HepG2 (cell line): ENCODE measurements around the gene USP12. TPM values are rescaled to one million over a fixed set of nuclear protein-coding genes. Genes with fewer than 3 reads are reported as not detected.
A peak's percentile ranks its signal among the peaks of the same experiment; 100 is the strongest.

Experiments
- ARID3A ChIP-seq: IDR thresholded peaks from 2 replicates; pipeline ENCODE4 v1.6.1; 2012; ENCODE audit warnings: low read depth, low read length, improper control_type of control experiment
- ATF7 ChIP-seq, 2 experiments: fragments of 450-650 bp in 1 of 2; sonication (generic) in 1 of 2; formaldehyde crosslinking in 1 of 2; IDR thresholded peaks; 2 replicates each; pipeline versions ENCODE4 v1.4.0 to v1.6.1; 2016 to 2020; ENCODE audit warnings: antibody characterized with exemption in 1 of 2, mild to moderate bottlenecking in 1 of 2, missing genetic modification reagents in 1 of 2
- BORCS8-MEF2B ChIP-seq: sonication (generic); formaldehyde crosslinking; IDR thresholded peaks from 2 replicates; pipeline ENCODE4 v1.8.0; 2022; ENCODE audit warnings: mild to moderate bottlenecking, missing genetic modification reagents
- CHCHD3 ChIP-seq: sonication (generic); formaldehyde crosslinking; IDR thresholded peaks from 2 replicates; pipeline ENCODE4 v1.8.0; 2022; ENCODE audit warnings: mild to moderate bottlenecking, missing genetic modification reagents, moderate library complexity
- ELF1 ChIP-seq: sonication (generic); formaldehyde crosslinking; IDR thresholded peaks from 2 replicates; pipeline ENCODE4 v1.4.0; 2020; ENCODE audit warnings: missing genetic modification reagents
- FLYWCH1 ChIP-seq: sonication (generic); formaldehyde crosslinking; IDR thresholded peaks from 2 replicates; pipeline ENCODE4 v1.8.1; 2023; ENCODE audit warnings: mild to moderate bottlenecking, missing genetic modification reagents
- HES4 ChIP-seq: sonication (generic); formaldehyde crosslinking; IDR thresholded peaks from 2 replicates; pipeline ENCODE4 v1.9.0; 2021; ENCODE audit warnings: mild to moderate bottlenecking, missing genetic modification reagents, borderline replicate concordance
- MTF1 ChIP-seq: sonication (generic); formaldehyde crosslinking; IDR thresholded peaks from 2 replicates; pipeline ENCODE4 v1.5.0; 2020; ENCODE audit warnings: missing genetic modification reagents
- NFKB2 ChIP-seq: sonication (generic); formaldehyde crosslinking; IDR thresholded peaks from 2 replicates; pipeline ENCODE4 v1.4.0; 2020; ENCODE audit warnings: missing genetic modification reagents, borderline replicate concordance
- REST ChIP-seq, 2 experiments: IDR thresholded peaks; 2 replicates each; pipeline ENCODE4 v1.6.1; 2011 to 2012; ENCODE audit warnings: low read length in 2 of 2, borderline replicate concordance in 1 of 2, low read depth in 1 of 2, mild to moderate bottlenecking in 1 of 2, moderate library complexity in 1 of 2
- SMARCE1 ChIP-seq: fragments of 450-650 bp; IDR thresholded peaks from 2 replicates; pipeline ENCODE4 v1.6.1; 2017; ENCODE audit warnings: borderline replicate concordance
- SNAI1 ChIP-seq: sonication (generic); formaldehyde crosslinking; IDR thresholded peaks from 2 replicates; pipeline ENCODE4 v1.5.0; 2020; ENCODE audit warnings: mild to moderate bottlenecking, missing genetic modification reagents, borderline replicate concordance
- ZFP82 ChIP-seq: sonication (generic); formaldehyde crosslinking; IDR thresholded peaks from 2 replicates; pipeline ENCODE4 v1.5.1; 2020; ENCODE audit warnings: mild to moderate bottlenecking, missing genetic modification reagents, borderline replicate concordance
- ZIK1 ChIP-seq: sonication (generic); formaldehyde crosslinking; IDR thresholded peaks from 2 replicates; pipeline ENCODE4 v1.5.0; 2020; ENCODE audit warnings: mild to moderate bottlenecking, low read depth, missing genetic modification reagents, borderline replicate concordance
- ZNF282 ChIP-seq: fragments of 450-650 bp; IDR thresholded peaks from 2 replicates; pipeline ENCODE4 v1.6.1; 2018; ENCODE audit not compliant: partially characterized antibody
- ZNF557 ChIP-seq: sonication (generic); formaldehyde crosslinking; IDR thresholded peaks from 2 replicates; pipeline ENCODE4 v1.4.0; 2020; ENCODE audit warnings: missing genetic modification reagents
- ZNF619 ChIP-seq: sonication (generic); formaldehyde crosslinking; IDR thresholded peaks from 2 replicates; pipeline ENCODE4 v1.4.0; 2020; ENCODE audit warnings: mild to moderate bottlenecking, missing genetic modification reagents
- ZNF720 ChIP-seq: sonication (generic); formaldehyde crosslinking; IDR thresholded peaks from 2 replicates; pipeline ENCODE4 v1.4.0; 2020; ENCODE audit warnings: missing genetic modification reagents
- ZNF766 ChIP-seq: sonication (generic); formaldehyde crosslinking; IDR thresholded peaks from 2 replicates; pipeline ENCODE4 v1.5.0; 2020; ENCODE audit warnings: missing genetic modification reagents, borderline replicate concordance
- polyA plus RNA-seq, 8 experiments: library from polyadenylated mRNA; depleted of rRNA in 3 of 8; stranded (reverse) in 7 of 8; unstranded in 1 of 8; fragments of >200 nt; fragmentation: Illumina TruSeq in 4 of 8; extraction: Trizol in 4 of 8; gene quantifications; 2 replicates each; pipeline versions ENCODE4 v1.2.1 to v1.2.3, GENCODE V29; 2011 to 2016; ENCODE audit warnings: low read depth in 4 of 8, missing spikeins in 1 of 8, mixed read lengths in 1 of 8; ENCODE audit not compliant: insufficient read depth in 1 of 8
- total RNA-seq, 5 experiments: library from RNA; depleted of rRNA; stranded (reverse); fragments of >200 nt; fragmentation: Illumina TruSeq; extraction: Trizol; gene quantifications; 2 replicates each; pipeline ENCODE4 v1.2.3, GENCODE V29; 2016; ENCODE audit warnings: low read depth in 1 of 5
- TF ChIP-seq, protein P1 (sequence below): sonication (generic); formaldehyde crosslinking; IDR thresholded peaks from 2 replicates; pipeline ENCODE4 v1.5.0; 2020; ENCODE audit warnings: mild to moderate bottlenecking, missing genetic modification reagents, borderline replicate concordance

The USP12 gene
- total and polyA plus RNA-seq, 2 of the 13 experiments (the other 11 are each of a cell fraction or from before 2014, with no cell fraction given) = 9.8 to 19.5 TPM

DNA sequence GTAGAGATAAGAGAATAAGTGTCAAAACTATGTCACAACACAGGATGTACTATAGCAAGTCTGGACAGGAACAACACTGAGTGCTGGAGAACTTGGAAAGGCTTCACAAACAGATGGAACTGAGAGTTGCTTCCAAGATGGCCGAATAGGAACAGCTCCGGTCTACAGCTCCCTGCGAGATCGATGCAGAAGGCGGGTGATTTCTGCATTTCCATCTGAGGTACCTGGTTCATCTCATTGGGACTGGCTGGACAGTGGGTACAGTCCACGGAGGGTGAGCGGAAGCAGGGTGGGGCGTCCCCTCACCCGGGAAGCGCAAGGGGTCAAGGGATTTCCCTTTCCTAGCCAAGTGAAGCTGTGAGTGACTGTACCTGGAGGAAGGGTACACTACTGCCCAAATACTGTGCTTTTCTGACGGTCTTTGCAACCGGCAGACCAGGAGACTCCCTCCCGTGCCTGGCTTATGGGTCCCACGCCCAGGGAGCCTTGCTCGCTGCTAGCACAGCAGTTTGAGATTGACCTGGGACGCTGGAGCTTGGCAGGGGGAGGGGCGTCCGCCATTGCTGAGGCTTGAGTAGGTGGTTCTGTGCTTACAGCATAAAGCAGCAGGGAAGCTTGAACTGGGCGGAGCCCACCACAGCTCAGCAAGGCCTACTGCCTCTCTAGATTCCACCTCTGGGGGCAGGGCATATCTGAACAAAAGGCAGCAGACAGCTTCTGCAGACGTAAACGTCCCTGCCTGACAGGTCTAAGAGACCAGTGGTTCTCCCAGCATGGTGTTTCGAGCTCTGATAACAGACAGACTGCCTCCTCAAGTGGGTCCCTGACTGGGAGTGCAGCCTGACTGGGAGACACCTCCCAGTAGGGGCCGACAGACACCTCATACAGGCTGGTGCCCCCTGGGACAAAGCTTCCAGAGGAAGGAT, 46.0 kb downstream of the USP12 start (continued):
- no peak for TF ChIP-seq REST (IDR thresholded peaks at IDR 0.05; ENCODE audit: borderline replicate concordance in 1 of 2, low read depth in 1 of 2, low read length in 2 of 2)
- TF ChIP-seq BORCS8-MEF2B (CRISPR knock-in tag) = 0 out of 2 replicates have a peak, but pooled peaks have one; percentile 25
- no peak for TF ChIP-seq HES4
- no peak for TF ChIP-seq SNAI1
- no peak for TF ChIP-seq ZNF720 (CRISPR knock-in tag)
- TF ChIP-seq CHCHD3 (CRISPR knock-in tag) = no peak
- no peak for TF ChIP-seq ARID3A
- no peak for TF ChIP-seq ZNF557 (CRISPR knock-in tag)
- no peak for TF ChIP-seq ZIK1
- TF ChIP-seq, protein P1, sequence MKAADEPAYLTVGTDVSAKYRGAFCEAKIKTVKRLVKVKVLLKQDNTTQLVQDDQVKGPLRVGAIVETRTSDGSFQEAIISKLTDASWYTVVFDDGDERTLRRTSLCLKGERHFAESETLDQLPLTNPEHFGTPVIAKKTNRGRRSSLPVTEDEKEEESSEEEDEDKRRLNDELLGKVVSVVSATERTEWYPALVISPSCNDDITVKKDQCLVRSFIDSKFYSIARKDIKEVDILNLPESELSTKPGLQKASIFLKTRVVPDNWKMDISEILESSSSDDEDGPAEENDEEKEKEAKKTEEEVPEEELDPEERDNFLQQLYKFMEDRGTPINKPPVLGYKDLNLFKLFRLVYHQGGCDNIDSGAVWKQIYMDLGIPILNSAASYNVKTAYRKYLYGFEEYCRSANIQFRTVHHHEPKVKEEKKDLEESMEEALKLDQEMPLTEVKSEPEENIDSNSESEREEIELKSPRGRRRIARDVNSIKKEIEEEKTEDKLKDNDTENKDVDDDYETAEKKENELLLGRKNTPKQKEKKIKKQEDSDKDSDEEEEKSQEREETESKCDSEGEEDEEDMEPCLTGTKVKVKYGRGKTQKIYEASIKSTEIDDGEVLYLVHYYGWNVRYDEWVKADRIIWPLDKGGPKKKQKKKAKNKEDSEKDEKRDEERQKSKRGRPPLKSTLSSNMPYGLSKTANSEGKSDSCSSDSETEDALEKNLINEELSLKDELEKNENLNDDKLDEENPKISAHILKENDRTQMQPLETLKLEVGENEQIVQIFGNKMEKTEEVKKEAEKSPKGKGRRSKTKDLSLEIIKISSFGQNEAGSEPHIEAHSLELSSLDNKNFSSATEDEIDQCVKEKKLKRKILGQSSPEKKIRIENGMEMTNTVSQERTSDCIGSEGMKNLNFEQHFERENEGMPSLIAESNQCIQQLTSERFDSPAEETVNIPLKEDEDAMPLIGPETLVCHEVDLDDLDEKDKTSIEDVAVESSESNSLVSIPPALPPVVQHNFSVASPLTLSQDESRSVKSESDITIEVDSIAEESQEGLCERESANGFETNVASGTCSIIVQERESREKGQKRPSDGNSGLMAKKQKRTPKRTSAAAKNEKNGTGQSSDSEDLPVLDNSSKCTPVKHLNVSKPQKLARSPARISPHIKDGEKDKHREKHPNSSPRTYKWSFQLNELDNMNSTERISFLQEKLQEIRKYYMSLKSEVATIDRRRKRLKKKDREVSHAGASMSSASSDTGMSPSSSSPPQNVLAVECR (CRISPR knock-in tag) = no peak
- TF ChIP-seq ELF1 = no peak
- no peak for TF ChIP-seq ZNF766 (CRISPR knock-in tag)
- TF ChIP-seq FLYWCH1 (CRISPR knock-in tag) = no peak
- TF ChIP-seq ZNF282 = no peak
- TF ChIP-seq ATF7 (IDR thresholded peaks at IDR 0.05) = no peak
- no peak for TF ChIP-seq ATF7 (CRISPR knock-in tag; IDR thresholded peaks at IDR 0.05)
- TF ChIP-seq NFKB2 (CRISPR knock-in tag) = no peak
- TF ChIP-seq ZFP82 (CRISPR knock-in tag) = no peak
- TF ChIP-seq ZNF619 (CRISPR knock-in tag) = no peak
- no peak for TF ChIP-seq MTF1 (CRISPR knock-in tag)
- TF ChIP-seq SMARCE1 = no peak
